GM13977 (cell line): Measurements from ENCODE around the gene OSBPL3.
A peak's percentile ranks its signal among the peaks of the same experiment; 100 is the strongest.

Experiments used
- DNase-seq: peaks from one replicate; pipeline ENCODE4 v3.0.0; 2012; ENCODE audit warnings: low spot score
- CTCF ChIP-seq: IDR thresholded peaks from 2 replicates; pipeline ENCODE4 v1.5.1; 2012; ENCODE audit warnings: mild to moderate bottlenecking, control low read depth; ENCODE audit not compliant: insufficient read depth; ENCODE audit errors: extremely low read depth, missing control alignments
- in situ Hi-C: fragments of 300-500 bp; cut with MboI; formaldehyde crosslinking; loops from one replicate; pipeline ENCODE4 v1.12.0; 2022; ENCODE audit warnings: low sequenced_read_pairs, low pct_unique_long_range_greater_than_20kb, mixed read lengths, inconsistent platforms; ENCODE audit not compliant: unreplicated experiment

The OSBPL3 gene

GRCh38 chr7:24903559-24903958 lies 76.4 kb downstream of the OSBPL3 start:
- no peak for DNase-seq
- in situ Hi-C loops: loop anchor here (10.0 kb wide), 1 partner anchor 61 kb away; no protein-coding TSS in a partner anchor
- no peak for TF ChIP-seq CTCF

GRCh38 chr7:24902931-24903330 lies 77.0 kb downstream of the OSBPL3 start:
- DNase-seq: no peak
- no peak for TF ChIP-seq CTCF
- in situ Hi-C loops: loop anchor here (10.0 kb wide), 1 partner anchor 62 kb away; no protein-coding TSS in a partner anchor

GRCh38 chr7:24902276-24902675 lies 77.7 kb downstream of the OSBPL3 start:
- no peak for DNase-seq
- in situ Hi-C loops: loop anchor here (10.0 kb wide), 1 partner anchor 63 kb away; no protein-coding TSS in a partner anchor

GRCh38 chr7:24899905-24900304 lies 80.1 kb downstream of the OSBPL3 start:
- in situ Hi-C loops: loop anchor here (10.0 kb wide), 1 partner anchor 65 kb away; no protein-coding TSS in a partner anchor
- no peak for DNase-seq
- no peak for TF ChIP-seq CTCF

More at GRCh38 chr7:24902276-24902675, 77.7 kb downstream of the OSBPL3 start:
- no peak for TF ChIP-seq CTCF

- no peak for DNase-seq
- no peak for TF ChIP-seq CTCF
- in situ Hi-C loops: no loop called here
These were observed 80.8 kb downstream of the OSBPL3 start for GRCh38 chr7:24899161-24899560.

- in situ Hi-C loops: no loop called here
- TF ChIP-seq CTCF: no peak
- peak; percentile 59 for DNase-seq
These were observed 81.3 kb downstream of the OSBPL3 start for GRCh38 chr7:24898691-24899090.
